IMR-90 (cell line): Measurements from ENCODE around the gene SARS2. TPM values are rescaled to one million over a fixed set of nuclear protein-coding genes. Genes with fewer than 3 reads are reported as not detected.

ENCODE experiments used
- ATAC-seq: fragments of 200-7000 bp; cut with Tn5 transposase; 2 replicates; pipeline ENCODE4 v1.9.1; 2020; ENCODE audit warnings: low read depth, mild to moderate bottlenecking, moderate library complexity
- BruUV-seq: library from RNA; stranded (reverse); fragments of 400-500 nt; replicated peaks from 2 replicates; lab custom pipeline; 2021; lab: Mats Ljungman, UMichigan
- CTCF ChIA-PET: fragments of 300-600 bp; formaldehyde crosslinking; extraction: SDS; loops from one replicate; lab custom pipeline; 2021; ENCODE audit warnings: antibody characterized with exemption; lab: Yijun Ruan, JAX
- POLR2A ChIA-PET: fragments of 300-600 bp; sonication (Branson Sonifier 250); formaldehyde crosslinking; loops from one replicate; lab custom pipeline; 2022; ENCODE audit warnings: antibody characterized with exemption; ENCODE audit not compliant: unreplicated experiment; lab: Charles Lee
- DNase-seq: peaks from one replicate; pipeline ENCODE4 v3.0.0; 2013
- H2AFZ ChIP-seq: replicated peaks from 2 replicates; pipeline ENCODE3; 2013; ENCODE audit warnings: low read length, mild to moderate bottlenecking; ENCODE audit not compliant: poor library complexity
- H2AK5ac ChIP-seq: 2 replicates; pipeline ENCODE4 v1.6.1; 2013; ENCODE audit warnings: low read depth, low read length, inconsistent platforms
- H2AK9ac ChIP-seq: replicated peaks from 2 replicates; pipeline ENCODE3; 2013; ENCODE audit warnings: mild to moderate bottlenecking, low read depth, low read length, moderate library complexity; ENCODE audit not compliant: poor library complexity
- H2BK120ac ChIP-seq: 2 replicates; pipeline ENCODE4 v1.6.1; 2013; ENCODE audit warnings: low read depth, low read length, inconsistent platforms
- H2BK15ac ChIP-seq: 3 replicates; pipeline ENCODE4 v1.6.1; 2013; ENCODE audit warnings: low read depth, low read length, inconsistent platforms
- H2BK20ac ChIP-seq: 2 replicates; pipeline ENCODE4 v1.6.1; 2013; ENCODE audit warnings: low read depth, mild to moderate bottlenecking, inconsistent platforms, low read length, moderate library complexity
- H2BK5ac ChIP-seq: 2 replicates; pipeline ENCODE4 v1.6.1; 2013; ENCODE audit warnings: mild to moderate bottlenecking, low read depth, low read length, inconsistent platforms; ENCODE audit not compliant: poor library complexity, severe bottlenecking
- H3K14ac ChIP-seq: replicated peaks from 2 replicates; pipeline ENCODE4 v1.6.1; 2013; ENCODE audit warnings: low read depth, low read length, inconsistent platforms
- H3K18ac ChIP-seq: 2 replicates; pipeline ENCODE4 v1.6.1; 2013; ENCODE audit warnings: low read depth, low read length, control low read depth
- H3K23ac ChIP-seq: 2 replicates; pipeline ENCODE4 v1.6.1; 2013; ENCODE audit warnings: low read depth, low read length, inconsistent platforms
- H3K27ac ChIP-seq: 2 replicates; pipeline ENCODE4 v1.5.1; 2013; ENCODE audit warnings: mild to moderate bottlenecking, control low read depth, low read length; ENCODE audit not compliant: insufficient read depth
- H3K27me3 ChIP-seq: 2 replicates; pipeline ENCODE4 v1.6.1; 2013; ENCODE audit warnings: low read length; ENCODE audit not compliant: control insufficient read depth, insufficient read depth
- H3K36me3 ChIP-seq: 2 replicates; pipeline ENCODE4 v1.6.1; 2013; ENCODE audit warnings: low read length, mixed read lengths; ENCODE audit not compliant: control insufficient read depth, insufficient read depth
- H3K4ac ChIP-seq: 2 replicates; pipeline ENCODE4 v1.6.1; 2013; ENCODE audit warnings: low read depth, low read length, inconsistent platforms
- H3K4me1 ChIP-seq: 2 replicates; pipeline ENCODE4 v1.6.1; 2013; ENCODE audit warnings: low read length, mixed read lengths; ENCODE audit not compliant: control insufficient read depth, insufficient read depth
- H3K4me2 ChIP-seq: 2 replicates; pipeline ENCODE4 v1.6.1; 2013; ENCODE audit warnings: low read depth, mild to moderate bottlenecking, control low read depth, low read length, moderate library complexity
- H3K4me3 ChIP-seq: 2 replicates; pipeline ENCODE4 v1.5.1; 2013; ENCODE audit warnings: low read depth, mild to moderate bottlenecking, control low read depth, low read length, moderate library complexity; ENCODE audit not compliant: insufficient read depth
- H3K56ac ChIP-seq: 2 replicates; pipeline ENCODE4 v1.6.1; 2013; ENCODE audit warnings: low read length, inconsistent platforms; ENCODE audit not compliant: insufficient read depth; ENCODE audit errors: extremely low read depth
- H3K79me1 ChIP-seq, 2 experiments: 2 replicates each; pipeline ENCODE4 v1.6.1; 2013; ENCODE audit warnings: low read length in 2 of 2, inconsistent platforms in 1 of 2, low read depth in 1 of 2
- H3K9ac ChIP-seq: 2 replicates; pipeline ENCODE4 v1.6.1; 2013; ENCODE audit warnings: low read depth, low read length, control low read depth
- H3K9me1 ChIP-seq: 2 replicates; pipeline ENCODE4 v1.6.1; 2013; ENCODE audit warnings: low read length, inconsistent platforms; ENCODE audit not compliant: insufficient read depth
- H3K9me3 ChIP-seq: 2 replicates; pipeline ENCODE4 v1.6.1; 2013; ENCODE audit warnings: low read length; ENCODE audit not compliant: control insufficient read depth, insufficient read depth
- H4K20me1 ChIP-seq: 2 replicates; pipeline ENCODE4 v1.6.1; 2013; ENCODE audit warnings: low read length, inconsistent platforms; ENCODE audit not compliant: insufficient read depth
- H4K5ac ChIP-seq: 2 replicates; pipeline ENCODE4 v1.6.1; 2013; ENCODE audit warnings: mild to moderate bottlenecking, low read depth, low read length, control low read depth
- H4K8ac ChIP-seq, 2 experiments: 2 replicates each; pipeline ENCODE4 v1.6.1; 2013; ENCODE audit warnings: low read depth in 2 of 2, low read length in 2 of 2, control low read depth in 1 of 2, inconsistent platforms in 1 of 2
- H4K91ac ChIP-seq: 2 replicates; pipeline ENCODE4 v1.6.1; 2013; ENCODE audit warnings: low read depth, low read length, inconsistent platforms; ENCODE audit not compliant: insufficient read depth
- BHLHE40 ChIP-seq: fragments of 150-350 bp; IDR thresholded peaks from 2 replicates; pipeline ENCODE4 v1.6.1; 2016; ENCODE audit warnings: mild to moderate bottlenecking, low read depth, low read length
- CHD1 ChIP-seq: IDR thresholded peaks from 2 replicates; pipeline ENCODE4 v1.6.1; 2012; ENCODE audit warnings: low read depth, low read length, improper control_type of control experiment
- CTCF ChIP-seq: conservative IDR thresholded peaks from 2 replicates; pipeline ENCODE4 v1.5.1; 2012; ENCODE audit warnings: mild to moderate bottlenecking, low read depth, low read length, improper control_type of control experiment
- ELK1 ChIP-seq: fragments of 150-350 bp; IDR thresholded peaks from 2 replicates; pipeline ENCODE4 v1.6.1; 2016; ENCODE audit warnings: low read depth, mild to moderate bottlenecking, low read length, moderate library complexity, borderline replicate concordance
- MAFK ChIP-seq: IDR thresholded peaks from 2 replicates; pipeline ENCODE4 v1.6.1; 2012; ENCODE audit warnings: low read depth, low read length, improper control_type of control experiment
- MXI1 ChIP-seq: IDR thresholded peaks from 2 replicates; pipeline ENCODE4 v1.6.1; 2012; ENCODE audit warnings: low read depth, mild to moderate bottlenecking, low read length, moderate library complexity, borderline replicate concordance
- NFE2L2 ChIP-seq: fragments of 150-350 bp; IDR thresholded peaks from 2 replicates; pipeline ENCODE4 v1.6.1; 2016; ENCODE audit warnings: low read depth, mild to moderate bottlenecking, low read length
- POLR2A ChIP-seq: IDR thresholded peaks from 2 replicates; pipeline ENCODE4 v1.6.1; 2012; ENCODE audit warnings: mild to moderate bottlenecking, low read depth, low read length
- RAD21 ChIP-seq: IDR thresholded peaks from 2 replicates; pipeline ENCODE4 v1.6.1; 2012; ENCODE audit warnings: low read length, improper control_type of control experiment
- SMC3 ChIP-seq: fragments of 150-350 bp; IDR thresholded peaks from 2 replicates; pipeline ENCODE4 v1.6.1; 2016; ENCODE audit warnings: low read depth, mild to moderate bottlenecking, antibody characterized with exemption, low read length, moderate library complexity
- WGBS, 2 experiments: methylation state at CpG; one replicate each; pipeline versions ENCODE4 v1.1.5 to v1.1.7; 2013; ENCODE audit warnings: missing lambda C conversion rate in 2 of 2; ENCODE audit not compliant: insufficient read length in 1 of 2; ENCODE audit errors: extremely low coverage in 2 of 2; 5-methylcytosine and 5-hydroxymethylcytosine counted together
- dilution Hi-C: fragments of 300-500 bp; cut with HindIII; formaldehyde crosslinking; loops from one replicate; pipeline ENCODE4 v1.14.3; 2018; ENCODE audit warnings: low sequenced_read_pairs; ENCODE audit not compliant: unreplicated experiment
- in situ Hi-C: fragments of 300-500 bp; cut with MboI; formaldehyde crosslinking; loops from 3 replicates; pipeline ENCODE4 v1.14.3; 2019; ENCODE audit warnings: low sequenced_read_pairs, inconsistent platforms, mixed read lengths
- intact Hi-C: fragments of 100-400 bp; cut with micrococcal nuclease; formaldehyde crosslinking; loops from 2 replicates; pipeline ENCODE4 v1.10.0; 2022
- polyA plus RNA-seq, 3 experiments: library from polyadenylated mRNA; depleted of rRNA; stranded (reverse); fragments of >200 nt; gene quantifications; 2 replicates each; pipeline ENCODE4 v1.2.3, GENCODE V29; 2012; ENCODE audit warnings: low replicate concordance in 1 of 3
- total RNA-seq: library from RNA; depleted of rRNA; stranded (reverse); fragments of >200 nt; gene quantifications from 2 replicates; pipeline ENCODE4 v1.2.3, GENCODE V29; 2012

The SARS2 gene
- total and polyA plus RNA-seq, 2 of the 4 experiments (the other 2 are of a cell fraction): 10.8 to 33.4 TPM

- H4K91ac ChIP-seq: no peak overlapping the region
- intact Hi-C loops: no loop called here
These were observed 24.9 kb downstream of the SARS2 start for GRCh38 chr19:38905620-38906019.

More at GRCh38 chr19:38905620-38906019, 24.9 kb downstream of the SARS2 start:
- dilution Hi-C loops: no loop called here
- Histone ChIP-seq H3K36me3 (peaks cover 25% of the 10 kb centered on the region), H3K79me1 (peaks cover 5 to 20% of the 10 kb centered on the region in 2 experiments; a peak in 3 of 4 replicates), H2BK120ac (no peak overlapping the region), H2BK5ac (no peak overlapping the region), H3K9me1 (no peaks in the 10 kb centered on the region; the same call in 1 of the 2 replicates), H3K9me3 (no peaks in the 10 kb centered on the region; the same call in 1 of the 2 replicates), H3K4me2 (no peak overlapping the region), H4K20me1 (no peaks in the 10 kb centered on the region; the same call in 1 of the 2 replicates), H4K5ac (no peak overlapping the region), H4K8ac (no peak overlapping the region), H2BK15ac (no peak overlapping the region), H3K18ac (no peak overlapping the region), H2BK20ac (no peak overlapping the region), H2AK5ac (no peak overlapping the region), H3K9ac (no peak overlapping the region), H3K4me1 (no peaks in the 10 kb centered on the region), H3K27me3 (no peaks in the 10 kb centered on the region), H2AK9ac (no peak overlapping the region), H3K56ac (no peak overlapping the region), H3K23ac (no peak overlapping the region), H3K4me3 (no peak overlapping the region), H3K4ac (no peak overlapping the region), H3K27ac (no peak overlapping the region), H3K14ac (no peak overlapping the region), H2AFZ (no peak overlapping the region)
- no TSS peak for BruUV-seq
- CTCF ChIA-PET: interaction anchor here (0.5 kb wide), 1 partner anchor 161 kb away, joined by 3 read pairs; no protein-coding TSS in a partner anchor
- ATAC-seq (no peak), DNase-seq (no peak)
- TF ChIP-seq MXI1 (no peak), SMC3 (no peak), RAD21 (no peak), ELK1 (no peak), CHD1 (no peak), MAFK (no peak), BHLHE40 (no peak), NFE2L2 (no peak), POLR2A (no peak), CTCF (no peak)
- POLR2A ChIA-PET: no interaction called here
- in situ Hi-C loops: loop anchor here (25.0 kb wide), 1 partner anchor 168 kb away; the partner anchor contains the start of gene CAPN12
- no CpG with 5 or more reads among the region's 4 CpGs for WGBS, 2 experiments
